H1 (cell line): Measurements from ENCODE around the gene RRM1.

Experiments
- CTBP2 ChIP-seq: IDR thresholded peaks from 2 replicates; pipeline ENCODE4 v1.7.0; 2011; ENCODE audit warnings: borderline replicate concordance, mild to moderate bottlenecking, moderate library complexity, mixed read lengths, low read length; ENCODE audit not compliant: insufficient read depth, insufficient read length
- CTCF ChIP-seq, 3 experiments: IDR thresholded peaks; 1 replicate in 2 of 3; 2 replicates in 1 of 3; pipeline versions ENCODE4 v1.5.1 to v1.6.1; 2011; ENCODE audit warnings: low read length in 3 of 3, mild to moderate bottlenecking in 3 of 3, inconsistent platforms in 2 of 3, low read depth in 1 of 3, moderate library complexity in 1 of 3; ENCODE audit not compliant: insufficient read depth in 1 of 3; ENCODE audit errors: control extremely low read depth in 1 of 3
- EZH2 ChIP-seq: fragments of 200-600 bp; sonication (generic); IDR thresholded peaks from 2 replicates; pipeline ENCODE4 v1.7.1; 2012; ENCODE audit warnings: low read depth, mild to moderate bottlenecking, moderate library complexity, low read length, inconsistent platforms; ENCODE audit not compliant: severe bottlenecking
- POLR2A ChIP-seq, 2 experiments: IDR thresholded peaks; 1 replicate in 1 of 2; 2 replicates in 1 of 2; pipeline ENCODE4 v1.6.1; 2011; ENCODE audit warnings: low read depth in 2 of 2, low read length in 2 of 2, mild to moderate bottlenecking in 2 of 2; ENCODE audit errors: control extremely low read depth in 1 of 2
- SRF ChIP-seq: IDR thresholded peaks from 2 replicates; pipeline ENCODE4 v1.6.1; 2011; ENCODE audit warnings: mild to moderate bottlenecking, low read depth, low read length, moderate library complexity
- TAF1 ChIP-seq: IDR thresholded peaks from 2 replicates; pipeline ENCODE4 v1.6.1; 2011; ENCODE audit warnings: mild to moderate bottlenecking, low read depth, low read length
- USF2 ChIP-seq: IDR thresholded peaks from 2 replicates; pipeline ENCODE4 v1.6.1; 2011; ENCODE audit warnings: low read length, improper control_type of control experiment

GRCh38 chr11:4048340-4048739 lies 46.3 kb upstream of the RRM1 start:
- TF ChIP-seq CTCF (IDR thresholded peaks at IDR 0.05; ENCODE audit: control extremely low read depth in 1 of 3, insufficient read depth in 1 of 3, low read depth in 1 of 3, low read length in 3 of 3) (no peak), POLR2A (IDR thresholded peaks at IDR 0.05; ENCODE audit: control extremely low read depth in 1 of 2, low read depth in 2 of 2, low read length in 2 of 2) (no peak), SRF (no peak), TAF1 (no peak), USF2 (no peak), EZH2 (no peak), CTBP2 (no peak)
